Measurements from ENCODE around the gene CEMIP. TPM values are rescaled to one million over a fixed set of nuclear protein-coding genes. Genes with fewer than 3 reads are reported as not detected.

Gene CEMIP
- total and polyA plus RNA-seq, 2 of the 13 experiments (the other 11 are each of a cell fraction or from before 2014, with no cell fraction given), result 4.3 to 28.5 TPM

DNA sequence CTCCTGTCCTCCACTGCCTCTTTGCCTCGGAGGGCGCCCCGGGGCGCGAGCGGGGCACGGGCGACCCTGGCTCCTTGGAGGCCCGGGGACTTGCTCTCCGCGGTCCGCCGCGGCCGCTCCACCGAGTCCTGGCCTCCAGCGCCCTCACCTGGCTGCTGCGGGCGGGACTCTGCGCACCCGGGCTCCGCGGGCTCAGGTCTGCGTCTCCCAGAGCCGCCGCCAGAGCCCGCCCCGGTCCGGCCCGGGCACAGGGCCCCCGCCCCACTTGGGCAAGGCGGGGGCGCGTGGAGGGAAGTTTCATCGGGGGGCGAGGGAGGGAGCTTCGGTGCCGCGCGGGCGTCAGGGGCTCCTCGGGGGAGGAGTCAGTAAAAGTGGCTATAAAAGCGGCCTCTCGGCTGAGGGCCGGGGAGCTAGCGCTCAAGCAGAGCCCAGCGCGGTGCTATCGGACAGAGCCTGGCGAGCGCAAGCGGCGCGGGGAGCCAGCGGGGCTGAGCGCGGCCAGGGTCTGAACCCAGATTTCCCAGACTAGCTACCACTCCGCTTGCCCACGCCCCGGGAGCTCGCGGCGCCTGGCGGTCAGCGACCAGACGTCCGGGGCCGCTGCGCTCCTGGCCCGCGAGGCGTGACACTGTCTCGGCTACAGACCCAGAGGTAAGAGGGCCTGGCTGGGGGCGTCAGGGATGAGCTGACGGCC is at the start of gene CEMIP (continued):
- no peak for TF ChIP-seq HMG20A (CRISPR knock-in tag; IDR thresholded peaks at IDR 0.05; ENCODE audit: borderline replicate concordance)
- TF ChIP-seq, protein P1, sequence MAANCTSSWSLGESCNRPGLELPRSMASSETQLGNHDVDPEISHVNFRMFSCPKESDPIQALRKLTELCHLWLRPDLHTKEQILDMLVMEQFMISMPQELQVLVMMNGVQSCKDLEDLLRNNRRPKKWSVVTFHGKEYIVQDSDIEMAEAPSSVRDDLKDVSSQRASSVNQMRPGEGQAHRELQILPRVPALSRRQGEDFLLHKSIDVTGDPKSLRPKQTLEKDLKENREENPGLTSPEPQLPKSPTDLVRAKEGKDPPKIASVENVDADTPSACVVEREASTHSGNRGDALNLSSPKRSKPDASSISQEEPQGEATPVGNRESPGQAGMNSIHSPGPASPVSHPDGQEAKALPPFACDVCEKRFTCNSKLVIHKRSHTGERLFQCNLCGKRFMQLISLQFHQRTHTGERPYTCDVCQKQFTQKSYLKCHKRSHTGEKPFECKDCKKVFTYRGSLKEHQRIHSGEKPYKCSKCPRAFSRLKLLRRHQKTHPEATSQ (CRISPR knock-in tag; IDR thresholded peaks at IDR 0.05; ENCODE audit: borderline replicate concordance), result peak; percentile 62; the same call in 1 of the 2 replicates
- TF ChIP-seq GFI1 (CRISPR knock-in tag; IDR thresholded peaks at IDR 0.05; ENCODE audit: borderline replicate concordance), result no peak
- TF ChIP-seq ZNF782 (CRISPR knock-in tag; IDR thresholded peaks at IDR 0.05; ENCODE audit: borderline replicate concordance), result no peak
- TF ChIP-seq, protein P2, sequence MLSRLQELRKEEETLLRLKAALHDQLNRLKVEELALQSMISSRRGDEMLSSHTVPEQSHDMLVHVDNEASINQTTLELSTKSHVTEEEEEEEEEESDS (CRISPR knock-in tag; IDR thresholded peaks at IDR 0.05; ENCODE audit: borderline replicate concordance), result no peak
- no peak for TF ChIP-seq ZNF564 (CRISPR knock-in tag; IDR thresholded peaks at IDR 0.05)
- TF ChIP-seq RBM22 (optimal IDR thresholded peaks at IDR 0.05; ENCODE audit: low read length), result no peak
- no peak; the same call in 1 of the 2 replicates for TF ChIP-seq ETV6 (CRISPR knock-in tag; conservative IDR thresholded peaks at IDR 0.05)
- TF ChIP-seq, protein P3, sequence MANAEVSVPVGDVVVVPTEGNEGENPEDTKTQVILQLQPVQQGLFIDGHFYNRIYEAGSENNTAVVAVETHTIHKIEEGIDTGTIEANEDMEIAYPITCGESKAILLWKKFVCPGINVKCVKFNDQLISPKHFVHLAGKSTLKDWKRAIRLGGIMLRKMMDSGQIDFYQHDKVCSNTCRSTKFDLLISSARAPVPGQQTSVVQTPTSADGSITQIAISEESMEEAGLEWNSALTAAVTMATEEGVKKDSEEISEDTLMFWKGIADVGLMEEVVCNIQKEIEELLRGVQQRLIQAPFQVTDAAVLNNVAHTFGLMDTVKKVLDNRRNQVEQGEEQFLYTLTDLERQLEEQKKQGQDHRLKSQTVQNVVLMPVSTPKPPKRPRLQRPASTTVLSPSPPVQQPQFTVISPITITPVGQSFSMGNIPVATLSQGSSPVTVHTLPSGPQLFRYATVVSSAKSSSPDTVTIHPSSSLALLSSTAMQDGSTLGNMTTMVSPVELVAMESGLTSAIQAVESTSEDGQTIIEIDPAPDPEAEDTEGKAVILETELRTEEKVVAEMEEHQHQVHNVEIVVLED (CRISPR knock-in tag; IDR thresholded peaks at IDR 0.05; ENCODE audit: borderline replicate concordance), result no peak
- TF ChIP-seq FOXO1 (CRISPR knock-in tag; IDR thresholded peaks at IDR 0.05), result no peak
- TF ChIP-seq, protein P4, sequence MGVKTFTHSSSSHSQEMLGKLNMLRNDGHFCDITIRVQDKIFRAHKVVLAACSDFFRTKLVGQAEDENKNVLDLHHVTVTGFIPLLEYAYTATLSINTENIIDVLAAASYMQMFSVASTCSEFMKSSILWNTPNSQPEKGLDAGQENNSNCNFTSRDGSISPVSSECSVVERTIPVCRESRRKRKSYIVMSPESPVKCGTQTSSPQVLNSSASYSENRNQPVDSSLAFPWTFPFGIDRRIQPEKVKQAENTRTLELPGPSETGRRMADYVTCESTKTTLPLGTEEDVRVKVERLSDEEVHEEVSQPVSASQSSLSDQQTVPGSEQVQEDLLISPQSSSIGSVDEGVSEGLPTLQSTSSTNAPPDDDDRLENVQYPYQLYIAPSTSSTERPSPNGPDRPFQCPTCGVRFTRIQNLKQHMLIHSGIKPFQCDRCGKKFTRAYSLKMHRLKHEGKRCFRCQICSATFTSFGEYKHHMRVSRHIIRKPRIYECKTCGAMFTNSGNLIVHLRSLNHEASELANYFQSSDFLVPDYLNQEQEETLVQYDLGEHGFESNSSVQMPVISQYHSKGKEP (CRISPR knock-in tag; IDR thresholded peaks at IDR 0.05), result no peak
- TF ChIP-seq, protein P5, sequence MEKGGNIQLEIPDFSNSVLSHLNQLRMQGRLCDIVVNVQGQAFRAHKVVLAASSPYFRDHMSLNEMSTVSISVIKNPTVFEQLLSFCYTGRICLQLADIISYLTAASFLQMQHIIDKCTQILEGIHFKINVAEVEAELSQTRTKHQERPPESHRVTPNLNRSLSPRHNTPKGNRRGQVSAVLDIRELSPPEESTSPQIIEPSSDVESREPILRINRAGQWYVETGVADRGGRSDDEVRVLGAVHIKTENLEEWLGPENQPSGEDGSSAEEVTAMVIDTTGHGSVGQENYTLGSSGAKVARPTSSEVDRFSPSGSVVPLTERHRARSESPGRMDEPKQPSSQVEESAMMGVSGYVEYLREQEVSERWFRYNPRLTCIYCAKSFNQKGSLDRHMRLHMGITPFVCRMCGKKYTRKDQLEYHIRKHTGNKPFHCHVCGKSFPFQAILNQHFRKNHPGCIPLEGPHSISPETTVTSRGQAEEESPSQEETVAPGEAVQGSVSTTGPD (CRISPR knock-in tag; IDR thresholded peaks at IDR 0.05), result no peak
- TF ChIP-seq HOXD1 (CRISPR knock-in tag; IDR thresholded peaks at IDR 0.05), result peak; percentile 38; the same call in 1 of the 2 replicates
- no peak for TF ChIP-seq GTF3A (CRISPR knock-in tag; conservative IDR thresholded peaks at IDR 0.05)
- TF ChIP-seq HOXA5 (CRISPR knock-in tag; IDR thresholded peaks at IDR 0.05), result no peak
- TF ChIP-seq ZNF232 (CRISPR knock-in tag; IDR thresholded peaks at IDR 0.05; ENCODE audit: borderline replicate concordance), result no peak
- no peak for TF ChIP-seq CHD2 (IDR thresholded peaks at IDR 0.05; ENCODE audit: low read depth, low read length)
- TF ChIP-seq NFKB2 (CRISPR knock-in tag; IDR thresholded peaks at IDR 0.05; ENCODE audit: borderline replicate concordance), result peak; percentile 22; the same call in 1 of the 2 replicates
- no peak for TF ChIP-seq MAFG (CRISPR knock-in tag; IDR thresholded peaks at IDR 0.05)
- no peak for TF ChIP-seq CHD4 (IDR thresholded peaks at IDR 0.05; ENCODE audit: borderline replicate concordance, low read length)
- TF ChIP-seq SMAD1 (CRISPR knock-in tag; IDR thresholded peaks at IDR 0.05; ENCODE audit: borderline replicate concordance, low read depth), result no peak
- TF ChIP-seq, protein P6, sequence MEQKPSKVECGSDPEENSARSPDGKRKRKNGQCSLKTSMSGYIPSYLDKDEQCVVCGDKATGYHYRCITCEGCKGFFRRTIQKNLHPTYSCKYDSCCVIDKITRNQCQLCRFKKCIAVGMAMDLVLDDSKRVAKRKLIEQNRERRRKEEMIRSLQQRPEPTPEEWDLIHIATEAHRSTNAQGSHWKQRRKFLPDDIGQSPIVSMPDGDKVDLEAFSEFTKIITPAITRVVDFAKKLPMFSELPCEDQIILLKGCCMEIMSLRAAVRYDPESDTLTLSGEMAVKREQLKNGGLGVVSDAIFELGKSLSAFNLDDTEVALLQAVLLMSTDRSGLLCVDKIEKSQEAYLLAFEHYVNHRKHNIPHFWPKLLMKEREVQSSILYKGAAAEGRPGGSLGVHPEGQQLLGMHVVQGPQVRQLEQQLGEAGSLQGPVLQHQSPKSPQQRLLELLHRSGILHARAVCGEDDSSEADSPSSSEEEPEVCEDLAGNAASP (CRISPR knock-in tag; IDR thresholded peaks at IDR 0.05; ENCODE audit: borderline replicate concordance), result no peak
